ENCODE measurements around the gene NTSR2. TPM values are rescaled to one million over a fixed set of nuclear protein-coding genes. Genes with fewer than 3 reads are reported as not detected.

NTSR2 gene
- total and polyA plus RNA-seq, 7 experiments from 2014 or later = not detected

DNA sequence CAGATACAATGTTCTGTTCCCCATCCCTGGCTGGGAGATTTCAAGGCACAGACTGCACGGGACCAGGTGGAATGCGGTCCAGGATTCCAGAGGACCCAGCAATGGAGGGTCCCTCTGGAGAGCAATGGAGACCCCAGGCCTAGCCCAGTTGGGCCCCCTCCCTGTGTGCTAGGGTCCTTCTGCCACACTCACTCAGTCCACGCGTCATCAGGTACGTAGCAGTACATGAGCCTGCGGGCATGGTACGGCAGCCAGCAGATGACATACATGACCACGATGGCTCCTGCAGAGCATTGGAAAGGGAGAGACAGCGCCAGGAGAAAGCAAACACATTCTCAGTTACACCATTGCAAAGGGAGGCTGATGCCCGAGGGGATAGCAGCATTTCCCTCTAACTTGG lies 10.1 kb downstream of the NTSR2 start:
- peaks cover 0 to 20% (median 7%) of the 10 kb centered on the region in 11 donors for H3K9me3 Mint-ChIP-seq
- H3K4me3 Mint-ChIP-seq = no peak overlapping the region
- intact Hi-C loops (cut with micrococcal nuclease) = no loop called here
- Histone ChIP-seq H3K4me1 (ENCODE audit: control insufficient read depth in 2 of 2, insufficient read depth in 2 of 2, low read length in 2 of 2) (no peaks in the 10 kb centered on the region), H3K4me3 (ENCODE audit: low read length) (no peak overlapping the region), H3K9me3 (ENCODE audit: control insufficient read depth in 2 of 3, low read length in 3 of 3) (no peaks in the 10 kb centered on the region), H3K27ac (ENCODE audit: low read depth, low read length) (no peak overlapping the region), H3K27me3 (ENCODE audit: control insufficient read depth in 2 of 2, insufficient read depth in 2 of 2, low read length in 2 of 2) (no peaks in the 10 kb centered on the region), H3K36me3 (ENCODE audit: control insufficient read depth in 2 of 3, insufficient read depth in 3 of 3, low read length in 3 of 3) (no peaks in the 10 kb centered on the region)
- CTCF ChIA-PET = no interaction called here
- no peak overlapping the region for H3K27ac Mint-ChIP-seq
- DNase-seq (no peak), ATAC-seq (no peak)
- no peaks in the 10 kb centered on the region for H3K4me1 Mint-ChIP-seq
- H3K27me3 Mint-ChIP-seq = peaks cover 0 to 30% (median 21%) of the 10 kb centered on the region in 5 donors
- POLR2A ChIA-PET = no interaction called here
- no peaks in the 10 kb centered on the region for H3K36me3 Mint-ChIP-seq

GRCh38 chr2:11659115-11659475 lies 10.9 kb downstream of the NTSR2 start:
- Mint-ChIP-seq H3K27ac (no peak overlapping the region), H3K4me3 (no peak overlapping the region), H3K4me1 (no peaks in the 10 kb centered on the region), H3K27me3 (peaks cover 0 to 30% (median 21%) of the 10 kb centered on the region in 5 donors), H3K9me3 (peaks cover 0 to 20% (median 7%) of the 10 kb centered on the region in 11 donors), H3K36me3 (no peaks in the 10 kb centered on the region)
- Histone ChIP-seq H3K27me3 (ENCODE audit: control insufficient read depth in 2 of 2, insufficient read depth in 2 of 2, low read length in 2 of 2) (no peaks in the 10 kb centered on the region), H3K4me1 (ENCODE audit: control insufficient read depth in 2 of 2, insufficient read depth in 2 of 2, low read length in 2 of 2) (no peaks in the 10 kb centered on the region), H3K27ac (ENCODE audit: low read depth, low read length) (no peak overlapping the region), H3K4me3 (ENCODE audit: low read length) (no peak overlapping the region), H3K36me3 (ENCODE audit: control insufficient read depth in 2 of 3, insufficient read depth in 3 of 3, low read length in 3 of 3) (no peaks in the 10 kb centered on the region), H3K9me3 (ENCODE audit: control insufficient read depth in 2 of 3, low read length in 3 of 3) (no peaks in the 10 kb centered on the region)
- DNase-seq (no peak), ATAC-seq (no peak)
- intact Hi-C loops (cut with micrococcal nuclease) = no loop called here
- CTCF ChIA-PET = no interaction called here
- POLR2A ChIA-PET = no interaction called here

DNA sequence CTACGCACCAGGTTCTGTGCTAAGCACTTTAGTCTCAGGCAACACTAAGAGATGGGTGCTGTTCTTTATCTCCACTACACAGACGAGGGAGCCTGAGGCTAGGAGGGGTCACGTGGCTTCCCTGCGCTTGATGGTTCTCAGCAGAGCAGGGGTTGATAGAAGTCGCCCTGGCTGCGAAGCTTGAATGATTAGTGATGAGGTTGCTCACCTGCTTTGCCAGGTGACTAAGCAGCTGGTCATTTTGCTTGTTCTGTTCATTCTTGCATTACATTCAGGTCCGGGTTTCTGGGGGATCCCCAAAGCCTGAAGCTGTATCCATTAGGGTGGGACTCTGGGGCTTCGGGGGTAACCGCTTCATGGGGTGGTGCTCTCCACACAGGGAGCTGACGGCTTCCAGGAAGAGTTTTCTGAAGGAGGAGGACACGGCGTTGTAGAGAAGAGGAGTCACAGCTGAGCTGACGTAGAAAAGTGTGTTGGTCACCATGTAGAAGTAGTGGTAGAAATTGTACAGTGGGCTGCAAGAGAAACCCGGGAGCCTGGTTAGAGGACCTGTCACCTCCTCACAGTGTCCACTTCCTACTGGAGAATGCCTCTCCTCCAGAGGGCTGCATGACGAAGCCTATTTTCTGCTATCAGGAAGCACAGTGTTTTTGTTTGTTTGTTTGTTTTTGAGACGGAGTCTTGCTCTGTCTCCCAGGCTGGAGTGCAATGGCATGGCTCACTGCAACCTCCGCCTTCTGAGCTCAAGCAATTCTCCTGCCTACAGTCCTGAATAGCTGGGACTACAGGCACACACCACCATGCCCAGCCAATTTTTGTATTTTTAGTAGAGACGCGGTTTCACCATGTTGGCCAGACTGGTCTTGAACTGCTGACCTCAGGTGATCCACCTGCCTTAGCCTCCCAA lies 11.5 kb downstream of the NTSR2 start:
- peaks cover 0 to 30% (median 19%) of the 10 kb centered on the region in 5 donors for H3K27me3 Mint-ChIP-seq
- H3K9me3 Mint-ChIP-seq = peaks cover 0 to 20% (median 5%) of the 10 kb centered on the region in 11 donors
- H3K4me3 Mint-ChIP-seq = no peak overlapping the region
- CTCF ChIA-PET = no interaction called here
- H3K27ac Mint-ChIP-seq = no peak overlapping the region
- Histone ChIP-seq H3K4me3 (ENCODE audit: low read length) (no peak overlapping the region), H3K9me3 (ENCODE audit: control insufficient read depth in 2 of 3, low read length in 3 of 3) (no peaks in the 10 kb centered on the region), H3K27me3 (ENCODE audit: control insufficient read depth in 2 of 2, insufficient read depth in 2 of 2, low read length in 2 of 2) (no peaks in the 10 kb centered on the region), H3K36me3 (ENCODE audit: control insufficient read depth in 2 of 3, insufficient read depth in 3 of 3, low read length in 3 of 3) (no peaks in the 10 kb centered on the region), H3K27ac (ENCODE audit: low read depth, low read length) (no peak overlapping the region), H3K4me1 (ENCODE audit: control insufficient read depth in 2 of 2, insufficient read depth in 2 of 2, low read length in 2 of 2) (no peaks in the 10 kb centered on the region)
- no peaks in the 10 kb centered on the region for H3K36me3 Mint-ChIP-seq
- POLR2A ChIA-PET = no interaction called here
- DNase-seq (no peak), ATAC-seq (no peak)
- H3K4me1 Mint-ChIP-seq = no peaks in the 10 kb centered on the region
- intact Hi-C loops (cut with micrococcal nuclease) = no loop called here

DNA sequence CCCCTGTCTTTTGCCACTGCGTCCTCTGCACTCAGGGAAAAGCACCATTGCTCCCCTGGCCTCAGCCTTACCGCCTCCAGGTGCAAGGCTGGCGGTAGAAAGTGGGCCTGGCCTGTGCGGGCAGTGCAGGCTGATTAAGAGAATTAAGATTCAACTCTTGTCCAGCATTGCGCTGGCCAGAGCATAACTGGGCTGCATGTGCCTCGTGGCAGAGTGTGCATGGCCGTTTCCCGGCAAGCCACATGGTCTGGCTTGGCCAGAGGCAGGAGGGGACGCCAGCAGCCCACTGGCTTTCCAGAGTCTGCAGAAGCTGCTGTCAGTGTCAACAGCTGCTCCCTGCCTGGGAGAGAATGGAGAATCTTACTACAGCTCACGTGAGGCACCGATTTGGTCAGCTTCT lies 12.3 kb downstream of the NTSR2 start:
- intact Hi-C loops (cut with micrococcal nuclease) = no loop called here
- no peak for ATAC-seq
- H3K36me3 Mint-ChIP-seq = no peaks in the 10 kb centered on the region
- Histone ChIP-seq H3K4me1 (ENCODE audit: control insufficient read depth in 2 of 2, insufficient read depth in 2 of 2, low read length in 2 of 2) (no peaks in the 10 kb centered on the region), H3K27me3 (ENCODE audit: control insufficient read depth in 2 of 2, insufficient read depth in 2 of 2, low read length in 2 of 2) (no peaks in the 10 kb centered on the region), H3K9me3 (ENCODE audit: control insufficient read depth in 2 of 3, low read length in 3 of 3) (no peaks in the 10 kb centered on the region), H3K4me3 (ENCODE audit: low read length) (no peak overlapping the region), H3K36me3 (ENCODE audit: control insufficient read depth in 2 of 3, insufficient read depth in 3 of 3, low read length in 3 of 3) (no peaks in the 10 kb centered on the region), H3K27ac (ENCODE audit: low read depth, low read length) (no peak overlapping the region)
- POLR2A ChIA-PET = no interaction called here
- H3K4me3 Mint-ChIP-seq = no peak overlapping the region
- DNase-seq = no peak
- H3K27ac Mint-ChIP-seq = no peak overlapping the region
- H3K9me3 Mint-ChIP-seq = peaks cover 0 to 14% (median 5%) of the 10 kb centered on the region in 11 donors
- peaks cover 0 to 30% (median 19%) of the 10 kb centered on the region in 5 donors for H3K27me3 Mint-ChIP-seq
- CTCF ChIA-PET = no interaction called here
- H3K4me1 Mint-ChIP-seq = no peaks in the 10 kb centered on the region

- no peak for ATAC-seq
- no peaks in the 10 kb centered on the region for H3K27me3 ChIP-seq (ENCODE audit: control insufficient read depth in 2 of 2, insufficient read depth in 2 of 2, low read length in 2 of 2)
- CTCF ChIA-PET = no interaction called here
Measured at GRCh38 chr2:11657195-11657594, 12.8 kb downstream of the NTSR2 start.

GRCh38 chr2:11656671-11657101 lies 13.3 kb downstream of the NTSR2 start:
- H3K27me3 Mint-ChIP-seq = peaks cover 0 to 24% (median 14%) of the 10 kb centered on the region in 5 donors
- no peaks in the 10 kb centered on the region for H3K36me3 Mint-ChIP-seq
- H3K27me3 ChIP-seq (ENCODE audit: control insufficient read depth in 2 of 2, insufficient read depth in 2 of 2, low read length in 2 of 2) = no peaks in the 10 kb centered on the region
- H3K4me1 Mint-ChIP-seq = no peaks in the 10 kb centered on the region
- no peaks in the 10 kb centered on the region for H3K36me3 ChIP-seq (ENCODE audit: control insufficient read depth in 2 of 3, insufficient read depth in 3 of 3, low read length in 3 of 3)
- ChIA-PET CTCF (no interaction called here), POLR2A (no interaction called here)
- H3K4me3 Mint-ChIP-seq = no peak overlapping the region
- H3K4me3 ChIP-seq (ENCODE audit: low read length) = no peak overlapping the region
- no peaks in the 10 kb centered on the region for H3K9me3 ChIP-seq (ENCODE audit: control insufficient read depth in 2 of 3, low read length in 3 of 3)
- intact Hi-C loops (cut with micrococcal nuclease) = no loop called here
- no peak for DNase-seq
- H3K9me3 Mint-ChIP-seq = peaks cover 0 to 4% (median 0%) of the 10 kb centered on the region in 11 donors
- no peak overlapping the region for H3K27ac ChIP-seq (ENCODE audit: low read depth, low read length)
- no peak overlapping the region for H3K27ac Mint-ChIP-seq
- no peaks in the 10 kb centered on the region for H3K4me1 ChIP-seq (ENCODE audit: control insufficient read depth in 2 of 2, insufficient read depth in 2 of 2, low read length in 2 of 2)
- ATAC-seq = no peak

More at GRCh38 chr2:11657195-11657594, 12.8 kb downstream of the NTSR2 start:
- no peak overlapping the region for H3K4me3 ChIP-seq (ENCODE audit: low read length)
- intact Hi-C loops (cut with micrococcal nuclease) = no loop called here
- H3K27ac Mint-ChIP-seq = no peak overlapping the region
- H3K9me3 Mint-ChIP-seq = peaks cover 0 to 9% (median 3%) of the 10 kb centered on the region in 11 donors
- DNase-seq = no peak
- no peak overlapping the region for H3K27ac ChIP-seq (ENCODE audit: low read depth, low read length)
- H3K4me1 Mint-ChIP-seq = no peaks in the 10 kb centered on the region
- POLR2A ChIA-PET = no interaction called here
- peaks cover 0 to 29% (median 17%) of the 10 kb centered on the region in 5 donors for H3K27me3 Mint-ChIP-seq
- no peaks in the 10 kb centered on the region for H3K36me3 Mint-ChIP-seq
- no peaks in the 10 kb centered on the region for H3K36me3 ChIP-seq (ENCODE audit: control insufficient read depth in 2 of 3, insufficient read depth in 3 of 3, low read length in 3 of 3)
- no peaks in the 10 kb centered on the region for H3K9me3 ChIP-seq (ENCODE audit: control insufficient read depth in 2 of 3, low read length in 3 of 3)
- H3K4me1 ChIP-seq (ENCODE audit: control insufficient read depth in 2 of 2, insufficient read depth in 2 of 2, low read length in 2 of 2) = no peaks in the 10 kb centered on the region
- H3K4me3 Mint-ChIP-seq = no peak overlapping the region

- H3K27ac ChIP-seq (ENCODE audit: low read depth, low read length) = no peak overlapping the region
- H3K36me3 ChIP-seq (ENCODE audit: control insufficient read depth in 2 of 3, insufficient read depth in 3 of 3, low read length in 3 of 3) = no peaks in the 10 kb centered on the region
- ChIA-PET POLR2A (no interaction called here), CTCF (no interaction called here)
- no peak overlapping the region for H3K4me3 Mint-ChIP-seq
- H3K36me3 Mint-ChIP-seq = no peaks in the 10 kb centered on the region
- H3K4me1 Mint-ChIP-seq = no peaks in the 10 kb centered on the region
- H3K4me3 ChIP-seq (ENCODE audit: low read length) = no peak overlapping the region
- peaks cover 0 to 20% (median 13%) of the 10 kb centered on the region in 5 donors for H3K27me3 Mint-ChIP-seq
- DNase-seq (no peak), ATAC-seq (no peak)
- H3K27ac Mint-ChIP-seq = no peak overlapping the region
- H3K27me3 ChIP-seq (ENCODE audit: control insufficient read depth in 2 of 2, insufficient read depth in 2 of 2, low read length in 2 of 2) = no peaks in the 10 kb centered on the region
- H3K4me1 ChIP-seq (ENCODE audit: control insufficient read depth in 2 of 2, insufficient read depth in 2 of 2, low read length in 2 of 2) = no peaks in the 10 kb centered on the region
- H3K9me3 Mint-ChIP-seq = no peaks in the 10 kb centered on the region
- intact Hi-C loops (cut with micrococcal nuclease) = no loop called here
- no peaks in the 10 kb centered on the region for H3K9me3 ChIP-seq (ENCODE audit: control insufficient read depth in 2 of 3, low read length in 3 of 3)
Measured at GRCh38 chr2:11656252-11656651, 13.7 kb downstream of the NTSR2 start.

All from naive thymus-derived CD4-positive, alpha-beta T cell (primary cell).